ENCODE results near the gene INPP5A.

INPP5A gene

DNA sequence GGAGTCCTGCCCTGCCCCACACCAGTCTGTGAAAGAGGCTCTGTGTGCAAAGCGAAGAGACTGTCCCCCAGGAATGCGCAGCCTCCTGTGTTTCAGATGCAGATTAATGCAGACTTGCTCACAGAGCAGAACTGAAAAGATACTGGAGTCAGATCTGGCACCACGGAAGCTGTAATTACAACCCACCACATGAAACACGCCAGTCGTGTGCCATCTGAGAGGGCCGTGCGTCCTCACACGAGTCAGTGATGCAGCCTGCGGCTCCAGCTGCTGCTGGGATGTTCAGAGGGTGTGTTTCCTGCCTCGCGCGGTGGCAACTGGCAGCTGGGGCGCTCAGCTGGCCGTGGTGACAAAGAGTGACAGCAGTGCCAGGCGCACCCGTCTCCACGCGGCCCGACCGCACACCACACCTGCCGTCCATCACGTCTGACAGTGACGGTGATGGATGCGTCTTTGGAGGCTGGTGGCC, 198.4 kb downstream of the INPP5A start:
- no peak for DNase-seq (ENCODE audit: extremely low spot score)
- ChIA-PET POLR2A (no interaction called here), CTCF (no interaction called here)
- TF ChIP-seq, protein P1, sequence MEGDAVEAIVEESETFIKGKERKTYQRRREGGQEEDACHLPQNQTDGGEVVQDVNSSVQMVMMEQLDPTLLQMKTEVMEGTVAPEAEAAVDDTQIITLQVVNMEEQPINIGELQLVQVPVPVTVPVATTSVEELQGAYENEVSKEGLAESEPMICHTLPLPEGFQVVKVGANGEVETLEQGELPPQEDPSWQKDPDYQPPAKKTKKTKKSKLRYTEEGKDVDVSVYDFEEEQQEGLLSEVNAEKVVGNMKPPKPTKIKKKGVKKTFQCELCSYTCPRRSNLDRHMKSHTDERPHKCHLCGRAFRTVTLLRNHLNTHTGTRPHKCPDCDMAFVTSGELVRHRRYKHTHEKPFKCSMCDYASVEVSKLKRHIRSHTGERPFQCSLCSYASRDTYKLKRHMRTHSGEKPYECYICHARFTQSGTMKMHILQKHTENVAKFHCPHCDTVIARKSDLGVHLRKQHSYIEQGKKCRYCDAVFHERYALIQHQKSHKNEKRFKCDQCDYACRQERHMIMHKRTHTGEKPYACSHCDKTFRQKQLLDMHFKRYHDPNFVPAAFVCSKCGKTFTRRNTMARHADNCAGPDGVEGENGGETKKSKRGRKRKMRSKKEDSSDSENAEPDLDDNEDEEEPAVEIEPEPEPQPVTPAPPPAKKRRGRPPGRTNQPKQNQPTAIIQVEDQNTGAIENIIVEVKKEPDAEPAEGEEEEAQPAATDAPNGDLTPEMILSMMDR (IDR thresholded peaks at IDR 0.05; ENCODE audit: control extremely low read depth, extremely low read depth, low read depth, missing control alignments): no peak

DNA sequence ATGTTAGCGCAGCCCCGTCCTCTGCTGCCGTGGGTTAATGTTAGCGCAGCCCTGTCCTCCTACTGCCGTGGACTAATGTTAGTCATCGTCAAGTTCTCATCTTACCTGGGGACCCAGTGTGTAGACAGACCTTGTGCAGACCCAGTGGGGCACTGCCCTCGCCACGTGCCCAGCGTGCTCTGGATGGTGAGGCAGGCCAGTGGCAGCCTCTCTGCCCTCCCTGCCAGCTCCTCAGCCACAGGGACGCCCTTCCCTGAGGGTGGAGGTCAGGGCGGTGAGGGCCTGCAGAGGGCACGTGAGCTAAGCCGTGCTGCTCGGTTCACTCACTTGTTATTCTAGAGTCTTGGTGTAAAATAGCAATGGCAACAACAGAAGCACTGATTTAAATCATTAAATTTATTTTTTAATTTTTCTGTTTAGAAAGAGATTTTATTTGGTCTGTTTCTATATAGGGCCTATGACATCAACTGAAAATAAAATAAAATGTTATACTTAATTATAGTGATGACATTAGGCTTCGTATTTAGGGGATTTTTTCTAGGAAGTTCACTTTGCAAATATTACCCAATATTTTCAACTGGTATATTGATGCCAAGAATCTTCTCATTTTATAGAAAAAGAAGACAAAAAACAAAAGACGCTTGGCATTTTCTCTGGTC, 199.9 kb downstream of the INPP5A start:
- TF ChIP-seq, protein P1 (IDR thresholded peaks at IDR 0.05; ENCODE audit: control extremely low read depth, extremely low read depth, low read depth, missing control alignments): no peak
- CTCF ChIA-PET: no interaction called here
- DNase-seq (ENCODE audit: extremely low spot score): no peak
- POLR2A ChIA-PET: no interaction called here

GRCh38 chr10:132738454-132739224, 201.1 kb downstream of the INPP5A start:
- POLR2A ChIA-PET: no interaction called here
- CTCF ChIA-PET: interaction anchor here (0.9 kb wide), 1 partner anchor 9 kb away, joined by 4 read pairs; no protein-coding TSS in a partner anchor
- no peak for DNase-seq (ENCODE audit: extremely low spot score)
- TF ChIP-seq, protein P1 (IDR thresholded peaks at IDR 0.05; ENCODE audit: control extremely low read depth, extremely low read depth, low read depth, missing control alignments): no peak

DNA sequence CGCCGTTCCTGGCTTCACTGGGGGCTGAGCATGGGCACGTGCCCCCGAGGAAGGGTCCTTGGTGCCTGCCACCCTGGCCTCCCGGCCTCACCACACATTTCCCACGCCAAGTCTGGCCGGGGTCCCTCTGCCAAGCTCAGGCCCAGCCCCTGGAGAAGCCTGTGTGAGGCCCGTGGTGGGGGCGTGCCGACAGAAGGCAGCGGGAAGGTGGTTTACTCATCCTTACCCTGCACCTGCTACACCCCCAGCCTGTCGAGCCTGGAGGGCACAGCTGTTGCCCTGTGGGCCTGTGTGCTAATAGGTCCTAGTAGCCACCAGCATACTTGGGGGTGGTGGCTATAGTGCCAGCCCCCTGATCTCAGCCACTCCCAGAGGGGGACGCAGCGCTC, 201.6 kb downstream of the INPP5A start:
- CTCF ChIA-PET: interaction anchor here (0.9 kb wide), 1 partner anchor 9 kb away, joined by 4 read pairs; no protein-coding TSS in a partner anchor
- POLR2A ChIA-PET: no interaction called here

DNA sequence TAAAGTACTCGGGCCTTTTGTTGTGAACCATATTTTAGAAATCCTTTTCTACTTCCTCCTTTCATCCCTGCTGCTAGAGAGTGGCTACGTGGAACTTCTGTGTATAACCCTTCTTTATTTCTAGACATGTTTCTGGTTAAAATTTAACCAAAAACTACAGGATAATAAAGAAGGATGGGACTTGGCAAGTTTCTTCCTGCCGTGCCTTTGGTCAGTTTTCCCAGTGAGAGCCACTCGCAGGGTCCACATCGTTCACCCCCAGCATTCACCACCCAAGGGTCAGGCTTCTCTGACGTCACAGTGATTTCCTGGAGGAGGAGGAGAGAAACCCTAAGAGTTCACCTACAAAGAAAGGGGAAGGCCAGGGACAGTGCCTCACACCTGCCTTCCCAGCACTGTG, 203.0 kb downstream of the INPP5A start:
- TF ChIP-seq, protein P1 (IDR thresholded peaks at IDR 0.05; ENCODE audit: control extremely low read depth, extremely low read depth, low read depth, missing control alignments): no peak
- CTCF ChIA-PET: no interaction called here
- no peak for DNase-seq (ENCODE audit: extremely low spot score)
- POLR2A ChIA-PET: no interaction called here

More for the DNA sequence above, 201.6 kb downstream of the INPP5A start:
- DNase-seq (ENCODE audit: extremely low spot score): no peak
- TF ChIP-seq, protein P1 (IDR thresholded peaks at IDR 0.05; ENCODE audit: control extremely low read depth, extremely low read depth, low read depth, missing control alignments): no peak

DNA sequence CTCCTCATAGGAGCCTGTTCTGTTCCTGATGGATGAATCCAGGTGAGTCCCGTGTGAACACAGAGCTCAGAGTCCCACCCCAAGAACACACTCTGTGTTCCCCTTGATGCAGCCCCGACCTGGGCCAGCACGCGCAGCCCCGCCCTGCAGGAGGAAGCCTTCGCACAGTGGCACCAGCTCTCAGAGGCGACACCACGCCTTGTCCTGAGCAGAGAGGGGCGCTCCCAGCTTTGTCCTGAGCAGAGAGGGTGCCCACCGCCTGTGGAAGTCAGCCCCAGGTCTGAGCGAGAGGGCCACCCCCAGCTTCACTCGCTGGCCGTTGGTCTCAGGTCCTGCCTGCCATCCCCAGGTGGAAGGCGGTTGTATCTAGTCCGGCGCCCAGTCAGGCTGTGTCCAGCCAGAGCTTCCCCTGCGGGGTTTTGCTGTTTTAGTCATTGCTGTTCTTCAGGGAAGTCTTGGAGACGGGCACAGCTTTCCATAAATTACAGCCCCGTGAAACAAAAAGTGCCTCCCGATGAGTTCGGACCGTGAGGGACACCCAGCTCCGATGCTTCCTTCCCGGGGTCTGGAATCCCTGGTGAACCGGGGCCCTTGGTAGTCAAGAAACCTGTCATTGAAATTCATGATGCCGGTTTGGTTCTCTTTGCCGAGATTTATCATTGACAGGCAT, 204.7 kb downstream of the INPP5A start:
- TF ChIP-seq, protein P1 (IDR thresholded peaks at IDR 0.05; ENCODE audit: control extremely low read depth, extremely low read depth, low read depth, missing control alignments): no peak
- no peak for DNase-seq (ENCODE audit: extremely low spot score)
- ChIA-PET CTCF (interaction anchor here (1.5 kb wide), 1 partner anchor 9 kb away, joined by 3 read pairs; no protein-coding TSS in a partner anchor), POLR2A (no interaction called here)

All from GM10248 (cell line).